Panc1 (cell line): ENCODE measurements around the gene FSTL4. TPM values are rescaled to one million over a fixed set of nuclear protein-coding genes. Genes with fewer than 3 reads are reported as not detected.

Experiments
- ATAC-seq: fragments of 200-7000 bp; cut with Tn5 transposase; 2 replicates; pipeline ENCODE4 v1.9.1; 2020; ENCODE audit warnings: mild to moderate bottlenecking, moderate library complexity
- BruUV-seq: library from RNA; stranded (reverse); fragments of 400-500 nt; replicated peaks from 2 replicates; lab custom pipeline; 2021; lab: Mats Ljungman, UMichigan
- CTCF ChIA-PET: fragments of 300-600 bp; sonication (Branson Sonifier 250); formaldehyde crosslinking; loops from one replicate; lab custom pipeline; 2022; ENCODE audit warnings: antibody characterized with exemption; lab: Charles Lee
- POLR2A ChIA-PET: fragments of 300-600 bp; sonication (Branson Sonifier 250); formaldehyde crosslinking; loops from one replicate; lab custom pipeline; 2022; ENCODE audit warnings: antibody characterized with exemption; lab: Charles Lee
- DNase-seq: peaks from one replicate; pipeline ENCODE4 v3.0.0-alpha.2; 2010; ENCODE audit warnings: low read depth, low spot score
- H3K27ac ChIP-seq: 2 replicates; pipeline ENCODE4 v1.5.1; 2011; ENCODE audit warnings: mild to moderate bottlenecking, low read length, inconsistent platforms
- H3K27me3 ChIP-seq: fragments of 200-500 bp; sonication (Bioruptor generic); 2 replicates; pipeline ENCODE4 v1.6.0; 2014; ENCODE audit warnings: low read length, inconsistent platforms; ENCODE audit not compliant: control insufficient read depth, insufficient read depth
- H3K36me3 ChIP-seq: fragments of 200-500 bp; sonication (Bioruptor generic); 2 replicates; pipeline ENCODE4 v1.5.1; 2014; ENCODE audit warnings: inconsistent platforms, mild to moderate bottlenecking, low read length, moderate library complexity; ENCODE audit not compliant: control insufficient read depth, insufficient read depth
- H3K4me1 ChIP-seq: 2 replicates; pipeline ENCODE4 v1.5.1; 2011; ENCODE audit warnings: inconsistent platforms, mild to moderate bottlenecking, low read length, moderate library complexity; ENCODE audit not compliant: control insufficient read depth, insufficient read depth
- H3K4me3 ChIP-seq, 2 experiments: 2 replicates each; pipeline ENCODE4 v1.5.1; 2011 to 2012; ENCODE audit warnings: low read depth in 2 of 2, low read length in 2 of 2, mild to moderate bottlenecking in 2 of 2, inconsistent platforms in 1 of 2, moderate library complexity in 1 of 2
- H3K9me3 ChIP-seq: fragments of 200-500 bp; sonication (Bioruptor generic); 2 replicates; pipeline ENCODE4 v1.5.1; 2014; ENCODE audit warnings: low read depth, mild to moderate bottlenecking, inconsistent platforms, low read length, moderate library complexity; ENCODE audit not compliant: control insufficient read depth, insufficient read depth
- POLR2AphosphoS5 ChIP-seq: IDR thresholded peaks from 2 replicates; pipeline ENCODE4 v1.6.1; 2012; ENCODE audit warnings: mild to moderate bottlenecking, low read depth, low read length, moderate library complexity
- SIN3A ChIP-seq: IDR thresholded peaks from 2 replicates; pipeline ENCODE4 v1.6.1; 2012; ENCODE audit warnings: low read depth, mild to moderate bottlenecking, low read length, moderate library complexity, borderline replicate concordance; ENCODE audit not compliant: insufficient read depth
- TCF7L2 ChIP-seq: IDR thresholded peaks from 2 replicates; pipeline ENCODE4 v1.6.1; 2011; ENCODE audit warnings: mild to moderate bottlenecking, low read depth, low read length, inconsistent platforms
- in situ Hi-C: cut with HindIII; loops from 2 replicates; pipeline ENCODE4 v1.10.0; 2016; ENCODE audit warnings: low sequenced_read_pairs, low pct_unique_long_range_greater_than_20kb
- intact Hi-C: fragments of 100-400 bp; cut with micrococcal nuclease; formaldehyde crosslinking; loops from one replicate; pipeline ENCODE4 v1.10.0; 2022; ENCODE audit not compliant: unreplicated experiment
- total RNA-seq: library from RNA; stranded (reverse); gene quantifications from one replicate; pipeline ENCODE4 v1.2.1, GENCODE V29; 2021; ENCODE audit not compliant: unreplicated experiment
- TF ChIP-seq, protein P1 (sequence below), 2 experiments: IDR thresholded peaks; 2 replicates each; pipeline ENCODE4 v1.6.1; 2011 to 2012; ENCODE audit warnings: low read depth in 2 of 2, control low read depth in 1 of 2, low read length in 1 of 2, mild to moderate bottlenecking in 1 of 2, moderate library complexity in 1 of 2; ENCODE audit not compliant: insufficient read depth in 1 of 2
- TF ChIP-seq, protein P2 (sequence below): fragments of 450-650 bp; IDR thresholded peaks from 2 replicates; pipeline ENCODE4 v1.5.1; 2017; ENCODE audit warnings: mild to moderate bottlenecking

The FSTL4 gene
- total RNA-seq, 1 experiment from 2014 or later, result 0.18 TPM

DNA sequence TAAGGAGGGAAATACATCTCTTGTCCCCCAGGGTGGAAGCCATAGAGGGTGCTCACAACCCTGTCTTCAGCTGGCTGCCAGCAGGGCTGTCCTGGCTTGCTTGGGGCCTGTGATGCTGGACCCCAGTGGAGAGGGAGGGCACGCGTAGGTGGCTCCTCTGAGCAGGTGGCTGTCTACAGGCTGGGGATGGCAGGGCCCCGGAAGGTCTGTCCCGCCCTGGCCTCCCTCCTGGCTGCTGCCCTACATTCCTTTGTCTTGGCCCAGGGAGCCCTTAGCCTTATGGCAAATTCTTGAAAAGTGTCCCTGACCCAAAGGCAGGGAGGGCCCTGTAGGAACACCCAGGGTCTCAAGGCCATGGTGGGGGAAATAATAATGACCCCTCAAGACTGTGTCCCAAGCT lies 336.2 kb downstream of the FSTL4 start:
- CTCF ChIA-PET, result no interaction called here
- in situ Hi-C loops, result no loop called here

DNA sequence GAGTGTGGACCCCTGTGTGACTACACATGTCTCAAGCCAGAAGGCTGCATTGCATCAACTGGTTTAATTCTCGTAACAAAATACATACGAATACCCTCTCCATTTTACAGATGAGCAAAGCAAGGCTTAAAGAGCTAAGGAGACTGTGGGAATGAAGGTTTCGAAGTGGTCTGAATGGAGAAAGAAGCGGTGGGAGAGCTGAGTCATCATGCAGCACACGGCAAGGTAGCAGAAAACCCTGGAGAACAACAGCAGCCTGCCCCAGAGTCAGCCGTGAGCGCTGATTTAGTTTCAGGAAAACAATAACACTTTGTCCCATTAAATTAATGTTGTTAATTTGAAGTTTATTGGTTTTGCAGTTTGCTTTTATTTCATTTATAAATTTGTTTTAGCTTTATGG lies 336.7 kb downstream of the FSTL4 start:
- Histone ChIP-seq H3K4me1 (no peaks in the 10 kb centered on the region), H3K27me3 (no peaks in the 10 kb centered on the region), H3K9me3 (no peaks in the 10 kb centered on the region), H3K4me3 (no peak overlapping the region), H3K27ac (no peak overlapping the region), H3K36me3 (no peaks in the 10 kb centered on the region)
- ATAC-seq, result no peak
- TF ChIP-seq, protein P1, sequence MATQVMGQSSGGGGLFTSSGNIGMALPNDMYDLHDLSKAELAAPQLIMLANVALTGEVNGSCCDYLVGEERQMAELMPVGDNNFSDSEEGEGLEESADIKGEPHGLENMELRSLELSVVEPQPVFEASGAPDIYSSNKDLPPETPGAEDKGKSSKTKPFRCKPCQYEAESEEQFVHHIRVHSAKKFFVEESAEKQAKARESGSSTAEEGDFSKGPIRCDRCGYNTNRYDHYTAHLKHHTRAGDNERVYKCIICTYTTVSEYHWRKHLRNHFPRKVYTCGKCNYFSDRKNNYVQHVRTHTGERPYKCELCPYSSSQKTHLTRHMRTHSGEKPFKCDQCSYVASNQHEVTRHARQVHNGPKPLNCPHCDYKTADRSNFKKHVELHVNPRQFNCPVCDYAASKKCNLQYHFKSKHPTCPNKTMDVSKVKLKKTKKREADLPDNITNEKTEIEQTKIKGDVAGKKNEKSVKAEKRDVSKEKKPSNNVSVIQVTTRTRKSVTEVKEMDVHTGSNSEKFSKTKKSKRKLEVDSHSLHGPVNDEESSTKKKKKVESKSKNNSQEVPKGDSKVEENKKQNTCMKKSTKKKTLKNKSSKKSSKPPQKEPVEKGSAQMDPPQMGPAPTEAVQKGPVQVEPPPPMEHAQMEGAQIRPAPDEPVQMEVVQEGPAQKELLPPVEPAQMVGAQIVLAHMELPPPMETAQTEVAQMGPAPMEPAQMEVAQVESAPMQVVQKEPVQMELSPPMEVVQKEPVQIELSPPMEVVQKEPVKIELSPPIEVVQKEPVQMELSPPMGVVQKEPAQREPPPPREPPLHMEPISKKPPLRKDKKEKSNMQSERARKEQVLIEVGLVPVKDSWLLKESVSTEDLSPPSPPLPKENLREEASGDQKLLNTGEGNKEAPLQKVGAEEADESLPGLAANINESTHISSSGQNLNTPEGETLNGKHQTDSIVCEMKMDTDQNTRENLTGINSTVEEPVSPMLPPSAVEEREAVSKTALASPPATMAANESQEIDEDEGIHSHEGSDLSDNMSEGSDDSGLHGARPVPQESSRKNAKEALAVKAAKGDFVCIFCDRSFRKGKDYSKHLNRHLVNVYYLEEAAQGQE (IDR thresholded peaks at IDR 0.05; ENCODE audit: insufficient read depth in 1 of 2, low read depth in 2 of 2, low read length in 1 of 2), result no peak
- TF ChIP-seq POLR2AphosphoS5 (no peak), SIN3A (no peak), TCF7L2 (no peak)
- TF ChIP-seq, protein P2, sequence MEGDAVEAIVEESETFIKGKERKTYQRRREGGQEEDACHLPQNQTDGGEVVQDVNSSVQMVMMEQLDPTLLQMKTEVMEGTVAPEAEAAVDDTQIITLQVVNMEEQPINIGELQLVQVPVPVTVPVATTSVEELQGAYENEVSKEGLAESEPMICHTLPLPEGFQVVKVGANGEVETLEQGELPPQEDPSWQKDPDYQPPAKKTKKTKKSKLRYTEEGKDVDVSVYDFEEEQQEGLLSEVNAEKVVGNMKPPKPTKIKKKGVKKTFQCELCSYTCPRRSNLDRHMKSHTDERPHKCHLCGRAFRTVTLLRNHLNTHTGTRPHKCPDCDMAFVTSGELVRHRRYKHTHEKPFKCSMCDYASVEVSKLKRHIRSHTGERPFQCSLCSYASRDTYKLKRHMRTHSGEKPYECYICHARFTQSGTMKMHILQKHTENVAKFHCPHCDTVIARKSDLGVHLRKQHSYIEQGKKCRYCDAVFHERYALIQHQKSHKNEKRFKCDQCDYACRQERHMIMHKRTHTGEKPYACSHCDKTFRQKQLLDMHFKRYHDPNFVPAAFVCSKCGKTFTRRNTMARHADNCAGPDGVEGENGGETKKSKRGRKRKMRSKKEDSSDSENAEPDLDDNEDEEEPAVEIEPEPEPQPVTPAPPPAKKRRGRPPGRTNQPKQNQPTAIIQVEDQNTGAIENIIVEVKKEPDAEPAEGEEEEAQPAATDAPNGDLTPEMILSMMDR, result no peak
- DNase-seq, result no peak
- in situ Hi-C loops (no loop called here), intact Hi-C loops (no loop called here)
- ChIA-PET CTCF (interaction anchor here (0.6 kb wide), 1 partner anchor 137 kb away, joined by 6 read pairs; no protein-coding TSS in a partner anchor), POLR2A (no interaction called here)
- no TSS peak for BruUV-seq

More for the DNA sequence above, 336.2 kb downstream of the FSTL4 start:
- intact Hi-C loops, result no loop called here
- no peaks in the 10 kb centered on the region for H3K4me1 ChIP-seq
- no peak overlapping the region for H3K27ac ChIP-seq
- H3K27me3 ChIP-seq, result no peaks in the 10 kb centered on the region
- no peak for DNase-seq
- no TSS peak for BruUV-seq
- POLR2A ChIA-PET, result no interaction called here
- no peak for ATAC-seq
- no peaks in the 10 kb centered on the region for H3K36me3 ChIP-seq
- TF ChIP-seq POLR2AphosphoS5, result no peak
- TF ChIP-seq SIN3A, result no peak
- TF ChIP-seq, protein P1 (IDR thresholded peaks at IDR 0.05; ENCODE audit: insufficient read depth in 1 of 2, low read depth in 2 of 2, low read length in 1 of 2), result no peak
- TF ChIP-seq, protein P2, result no peak
- no peak for TF ChIP-seq TCF7L2
- no peak overlapping the region for H3K4me3 ChIP-seq
- no peaks in the 10 kb centered on the region for H3K9me3 ChIP-seq
